Transverse colon (tissue), 4 donors: Measurements from ENCODE around the gene FAM171A2. TPM values are rescaled to one million over a fixed set of nuclear protein-coding genes. Genes with fewer than 3 reads are reported as not detected.
A peak's percentile ranks its signal among the peaks of the same experiment; 100 is the strongest.
"Not testable (repeated sequence)": the region's sequence is repeated elsewhere in the genome, so short reads cannot be mapped to it uniquely, and the experiment has no call there.

Experiments used
- DNase-seq: peaks from one replicate; pipeline ENCODE4 v3.0.0-alpha.2; 2019
- H3K27ac ChIP-seq, 4 donors: fragments of 200-600 bp; sonication (generic); 2 replicates each; pipeline ENCODE4 v1.5.1; 2016 to 2018; ENCODE audit warnings: inconsistent platforms in 4 of 4
- H3K27me3 ChIP-seq: fragments of 200-600 bp; sonication (generic); 2 replicates; pipeline ENCODE4 v1.5.1; 2017; ENCODE audit warnings: inconsistent platforms
- H3K36me3 ChIP-seq, 4 donors: fragments of 200-600 bp; sonication (generic); 2 replicates each; pipeline ENCODE4 v1.5.1; 2017 to 2019; ENCODE audit warnings: inconsistent platforms in 4 of 4
- H3K4me1 ChIP-seq, 4 donors: fragments of 200-600 bp; sonication (generic); 2 replicates each; pipeline ENCODE4 v1.5.1; 2017 to 2020; ENCODE audit warnings: inconsistent platforms in 4 of 4
- H3K4me3 ChIP-seq, 4 donors: fragments of 200-600 bp; sonication (generic); 1 replicate in 1 of 4; 2 replicates in 3 of 4; pipeline versions ENCODE4 v1.5.1 to v1.6.1; 2017 to 2019; ENCODE audit warnings: inconsistent platforms in 4 of 4
- H3K9me3 ChIP-seq, 2 donors: fragments of 200-600 bp; sonication (generic); 2 replicates each; pipeline ENCODE4 v1.5.1; 2017 to 2019; ENCODE audit warnings: inconsistent platforms in 2 of 2
- CTCF ChIP-seq, 5 experiments: fragments of 200-600 bp in 3 of 5; fragments of 450-650 bp in 2 of 5; sonication (generic) in 3 of 5; IDR thresholded peaks; 1 replicate in 2 of 5; 2 replicates in 3 of 5; pipeline ENCODE4 v1.5.1; 2016 to 2017; ENCODE audit warnings: antibody characterized with exemption in 5 of 5, inconsistent platforms in 3 of 5, mild to moderate bottlenecking in 2 of 5, moderate library complexity in 1 of 5
- EP300 ChIP-seq: sonication (generic); formaldehyde crosslinking; IDR thresholded peaks from one replicate; pipeline ENCODE4 v1.6.1; 2017; ENCODE audit warnings: antibody characterized with exemption, low read depth
- POLR2A ChIP-seq: fragments of 450-650 bp; IDR thresholded peaks from one replicate; pipeline ENCODE4 v1.6.1; 2016; ENCODE audit warnings: antibody characterized with exemption, mild to moderate bottlenecking, moderate library complexity
- POLR2AphosphoS5 ChIP-seq, 3 donors: sonication (generic); formaldehyde crosslinking; IDR thresholded peaks; one replicate each; pipeline ENCODE4 v1.6.1; 2016; ENCODE audit warnings: antibody characterized with exemption in 3 of 3
- WGBS, 2 donors: methylation state at CpG; one replicate each; pipeline ENCODE4 v1.1.5; 2018; ENCODE audit warnings: low coverage in 1 of 2; 5-methylcytosine and 5-hydroxymethylcytosine counted together
- in situ Hi-C, 4 donors: fragments of 200-750 bp; cut with MboI; loops; one replicate each; pipeline versions ENCODE4 v1.15.0 to v1.15.1; 2017; ENCODE audit warnings: low sequenced_read_pairs in 3 of 4, low pct_ligation_motif_present in 1 of 4, low pct_unique_long_range_greater_than_20kb in 1 of 4
- intact Hi-C: fragments of 100-400 bp; cut with DNase I; formaldehyde crosslinking; loops from one replicate; pipeline ENCODE4 v1.15.1; 2023; ENCODE audit warnings: low total_unique reads
- total RNA-seq, 4 donors: library from RNA; depleted of rRNA; stranded (reverse); fragments of >200 nt; gene quantifications; one replicate each; pipeline ENCODE4 v1.1.0, GENCODE V29; 2016

The FAM171A2 gene
- total RNA-seq, 4 donors from 2014 or later: 0.14 to 7.9 (median 0.95) TPM; not detected in 1

GRCh38 chr17:44348234-44348987, 15.2 kb downstream of the FAM171A2 start:
- TF ChIP-seq POLR2AphosphoS5 (IDR thresholded peaks at IDR 0.05): no peak
- TF ChIP-seq CTCF (IDR thresholded peaks at IDR 0.05): no peak
- no peak for TF ChIP-seq EP300
- TF ChIP-seq POLR2A: no peak
- WGBS, 2 donors: 40 to 79% methylated on average over 1 to 9 of the region's 9 CpGs
- Histone ChIP-seq H3K4me1 (peaks cover 7 to 24% (median 20%) of the 10 kb centered on the region in 4 donors), H3K27ac (no peak overlapping the region), H3K4me3 (no peak overlapping the region), H3K9me3 (no peaks in the 10 kb centered on the region), H3K36me3 (peaks cover 0 to 9% (median 0%) of the 10 kb centered on the region in 4 donors), H3K27me3 (no peaks in the 10 kb centered on the region)
- peak; percentile 48 for DNase-seq
- intact Hi-C loops (no loop called here), in situ Hi-C loops (no loop called here)

GRCh38 chr17:44347206-44348055, 16.2 kb downstream of the FAM171A2 start:
- H3K27me3 ChIP-seq, in situ Hi-C loops, H3K36me3 ChIP-seq, H3K4me3 ChIP-seq, H3K9me3 ChIP-seq, DNase-seq: not testable (repeated sequence)
- H3K4me1 ChIP-seq: peaks cover 7 to 24% (median 18%) of the 10 kb centered on the region in 4 donors
- intact Hi-C loops: loop anchor here (1.0 kb wide), 1 partner anchor 23 kb away; the partner anchor contains the start of gene SLC25A39
- H3K27ac ChIP-seq: peak overlapping the region in 2 of 4 donors; percentile 17 to 28
- 61 to 71% methylated on average over 4 to 18 of the region's 18 CpGs for WGBS, 2 donors

GRCh38 chr17:44346064-44346844, 17.4 kb downstream of the FAM171A2 start:
- Histone ChIP-seq H3K27me3 (no peaks in the 10 kb centered on the region), H3K4me3 (peak overlapping the region; percentile 57 to 98 (median 86)), H3K36me3 (no peaks in the 10 kb centered on the region), H3K4me1 (peaks cover 7 to 24% (median 18%) of the 10 kb centered on the region in 4 donors), H3K9me3 (no peaks in the 10 kb centered on the region), H3K27ac (peak overlapping the region; percentile 89 to 97 (median 94))
- in situ Hi-C loops: no loop called here
- TF ChIP-seq POLR2AphosphoS5 (IDR thresholded peaks at IDR 0.05) (no peak), EP300 (no peak), CTCF (IDR thresholded peaks at IDR 0.05) (no peak), POLR2A (no peak)
- DNase-seq: no peak
- WGBS, 2 donors: 70 to 100% methylated on average over 1 to 13 of the region's 13 CpGs
- intact Hi-C loops: no loop called here

GRCh38 chr17:44345454-44346026, 18.1 kb downstream of the FAM171A2 start:
- WGBS, 2 donors: 3% methylated on average over 18 of the region's 21 CpGs; no CpG with 5 or more reads in 1 of the 2 donors
- TF ChIP-seq EP300 (no peak), POLR2AphosphoS5 (IDR thresholded peaks at IDR 0.05) (peak in 1 of 3 donors; percentile 13), CTCF (IDR thresholded peaks at IDR 0.05) (peak; percentile 24 to 37 (median 29)), POLR2A (peak; percentile 70)
- H3K36me3 ChIP-seq: no peaks in the 10 kb centered on the region
- no peaks in the 10 kb centered on the region for H3K27me3 ChIP-seq
- H3K4me3 ChIP-seq: peak overlapping the region; percentile 57 to 98 (median 86)
- no peaks in the 10 kb centered on the region for H3K9me3 ChIP-seq
- intact Hi-C loops: no loop called here
- peak; percentile 66 for DNase-seq
- in situ Hi-C loops: no loop called here
- H3K4me1 ChIP-seq: peaks cover 7 to 24% (median 18%) of the 10 kb centered on the region in 4 donors
- H3K27ac ChIP-seq: peak overlapping the region; percentile 89 to 97 (median 94)
